Epithelial cell of prostate (primary cell): ENCODE results near the gene C10orf143.
"Not testable (repeated sequence)": the region's sequence is repeated elsewhere in the genome, so short reads cannot be mapped to it uniquely, and the experiment has no call there.

Experiments
- DNase-seq: peaks from one replicate; pipeline ENCODE4 v3.0.0-alpha.2; 2011; ENCODE audit warnings: low read depth, low spot score
- H3K27ac ChIP-seq: fragments of 450-650 bp; 2 replicates; pipeline ENCODE4 v1.5.1; 2017; ENCODE audit warnings: mild to moderate bottlenecking

Gene C10orf143

DNA sequence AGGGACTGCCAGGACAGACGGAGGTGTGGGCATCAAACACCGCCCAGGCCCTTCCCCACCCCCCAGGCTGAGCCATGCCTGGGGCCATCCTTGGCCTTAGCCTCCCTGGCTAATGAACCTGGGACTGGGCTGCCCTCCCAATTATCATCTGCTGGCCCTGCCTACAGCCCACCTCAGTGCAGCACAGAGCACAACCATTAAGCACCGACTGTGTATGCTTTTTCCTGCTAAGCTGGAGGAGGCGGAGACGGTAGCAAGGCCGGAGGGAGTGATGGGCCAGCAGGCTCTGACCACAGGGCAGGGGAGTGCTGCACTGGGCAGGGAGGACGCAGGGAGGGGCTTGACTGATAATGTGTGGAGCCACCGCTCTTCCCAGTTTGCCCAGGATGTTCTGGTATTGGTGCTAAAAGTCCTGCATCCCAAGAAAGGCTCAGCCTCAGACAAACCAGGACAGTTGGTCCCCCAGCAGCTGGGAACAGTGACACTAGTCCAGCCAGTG is 72.0 kb downstream of the C10orf143 start:
- no peak for DNase-seq
- H3K27ac ChIP-seq: no peak overlapping the region

DNA sequence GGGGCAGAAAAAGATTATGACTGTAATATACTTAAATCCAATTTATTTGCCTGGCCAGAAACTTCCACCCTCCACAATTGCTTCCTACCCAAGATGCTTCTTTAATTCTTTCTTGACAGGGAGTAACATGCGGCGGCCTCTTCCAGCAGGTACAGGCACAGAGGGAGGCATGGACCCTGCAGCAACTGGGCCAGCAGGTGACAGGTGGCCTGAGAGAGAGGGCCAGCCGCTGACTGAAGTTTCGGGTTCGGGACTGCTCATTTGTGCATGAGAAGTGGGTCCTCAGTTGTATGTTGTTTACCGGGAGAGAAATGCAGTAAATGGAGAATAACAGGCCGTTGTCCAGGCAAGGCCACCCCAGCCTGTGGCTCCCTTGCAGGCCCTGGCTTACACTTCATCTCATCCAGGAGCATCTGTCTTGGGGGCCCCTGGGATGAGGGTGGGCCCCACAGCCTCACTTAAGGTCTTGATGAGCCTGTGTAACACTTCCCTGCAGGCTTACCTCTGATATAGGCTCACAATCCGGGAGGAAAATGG is 72.5 kb downstream of the C10orf143 start:
- H3K27ac ChIP-seq: no peak overlapping the region
- DNase-seq: no peak

DNA sequence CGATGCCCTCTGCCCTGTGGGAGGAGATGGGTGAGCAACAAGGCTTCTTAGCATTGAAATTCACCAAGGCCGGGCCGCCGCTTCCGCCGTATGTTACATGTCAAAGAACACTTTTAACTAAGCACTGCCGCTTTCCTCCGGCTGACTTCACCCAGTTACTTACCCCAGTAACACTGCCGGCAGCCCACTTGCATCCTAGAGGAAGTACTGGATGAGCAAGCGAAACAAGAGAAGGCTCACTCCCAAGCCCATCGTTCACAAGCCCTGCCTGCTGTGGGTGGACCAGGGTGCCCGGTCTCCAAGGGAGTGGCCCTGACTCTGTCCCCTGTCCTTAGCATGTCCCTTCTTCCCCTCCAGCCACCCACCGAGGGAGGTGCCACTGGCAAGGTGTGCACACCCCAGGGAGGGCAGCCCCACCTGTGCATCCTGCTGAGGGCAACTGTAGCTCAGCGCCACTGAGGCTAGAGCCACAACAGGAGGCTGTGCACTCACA is 73.4 kb downstream of the C10orf143 start:
- DNase-seq: no peak
- no peak overlapping the region for H3K27ac ChIP-seq

DNA sequence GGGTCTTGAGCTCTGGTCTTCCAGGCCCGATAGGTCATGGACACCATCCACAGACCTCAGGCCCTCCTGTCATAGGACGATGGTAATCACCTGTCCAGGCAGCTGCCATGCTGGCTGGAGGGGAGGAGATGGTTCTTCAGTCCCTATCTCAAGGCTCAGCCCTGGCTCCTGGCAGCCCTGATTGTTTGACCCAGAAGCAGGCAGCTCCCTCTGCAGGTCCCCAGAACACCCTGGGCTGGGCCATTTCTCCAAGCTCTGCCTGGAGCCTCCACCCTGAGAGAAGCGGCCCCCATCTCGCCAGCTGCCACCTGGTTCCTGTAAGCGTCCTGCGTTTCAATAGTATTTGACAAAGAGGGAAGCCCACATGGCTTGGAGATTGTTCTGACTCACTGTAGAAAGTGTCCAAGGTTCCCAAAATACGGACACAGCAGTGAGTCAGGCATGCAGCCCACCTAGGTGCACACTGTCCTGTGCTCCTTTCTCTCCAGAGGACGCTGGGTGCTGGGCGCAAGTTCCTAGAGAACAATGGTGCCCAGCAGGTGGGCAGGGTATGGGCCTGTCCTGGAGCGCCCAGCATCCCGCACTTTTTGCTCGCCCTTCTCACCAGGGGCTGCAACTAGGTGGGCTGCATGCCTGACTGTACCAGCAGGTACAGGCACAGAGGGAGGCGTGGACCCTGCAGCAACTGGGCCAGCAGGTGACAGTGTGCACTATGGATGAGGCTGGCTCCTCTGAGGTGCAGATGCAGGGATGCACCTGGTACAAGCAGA is 74.1 kb downstream of the C10orf143 start:
- no peak overlapping the region for H3K27ac ChIP-seq
- DNase-seq: no peak

DNA sequence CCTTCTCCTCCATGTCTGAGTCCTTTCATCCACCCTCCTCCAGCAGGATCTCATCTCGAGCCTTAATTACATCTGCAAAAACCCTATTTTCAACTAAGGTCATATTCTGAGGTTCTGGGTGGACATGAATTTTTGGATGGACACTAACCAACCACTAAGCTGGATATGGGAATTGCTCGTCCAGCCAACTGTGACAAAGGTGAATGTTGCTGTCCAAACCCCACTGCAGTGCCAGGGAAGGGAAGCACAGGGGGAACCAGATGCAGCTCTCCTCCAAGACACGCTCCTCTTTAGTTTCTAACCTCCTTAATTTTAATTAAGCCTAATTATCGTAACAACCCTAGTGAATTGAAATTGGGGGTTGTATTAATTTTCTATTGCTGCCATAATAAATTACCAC is 81.4 kb downstream of the C10orf143 start:
- no peak overlapping the region for H3K27ac ChIP-seq
- no peak for DNase-seq

DNA sequence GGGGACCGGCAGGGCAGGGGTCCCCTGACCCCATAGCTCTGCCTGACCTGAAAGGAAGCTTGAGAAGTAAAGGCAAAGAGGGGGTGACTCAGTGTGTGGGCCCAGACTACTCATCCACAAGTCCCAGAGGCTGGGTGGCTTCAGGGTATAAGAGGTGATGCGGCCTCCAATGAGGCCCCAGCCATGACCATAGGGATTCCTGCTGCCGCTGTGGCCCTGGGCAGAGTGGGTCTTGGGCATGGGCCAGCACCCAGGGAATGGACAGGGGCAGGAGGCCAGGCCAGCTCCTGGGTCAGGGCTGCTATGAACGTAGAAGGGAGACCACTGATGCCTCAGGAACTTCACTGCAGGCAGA is 82.2 kb downstream of the C10orf143 start:
- no peak for DNase-seq

DNA sequence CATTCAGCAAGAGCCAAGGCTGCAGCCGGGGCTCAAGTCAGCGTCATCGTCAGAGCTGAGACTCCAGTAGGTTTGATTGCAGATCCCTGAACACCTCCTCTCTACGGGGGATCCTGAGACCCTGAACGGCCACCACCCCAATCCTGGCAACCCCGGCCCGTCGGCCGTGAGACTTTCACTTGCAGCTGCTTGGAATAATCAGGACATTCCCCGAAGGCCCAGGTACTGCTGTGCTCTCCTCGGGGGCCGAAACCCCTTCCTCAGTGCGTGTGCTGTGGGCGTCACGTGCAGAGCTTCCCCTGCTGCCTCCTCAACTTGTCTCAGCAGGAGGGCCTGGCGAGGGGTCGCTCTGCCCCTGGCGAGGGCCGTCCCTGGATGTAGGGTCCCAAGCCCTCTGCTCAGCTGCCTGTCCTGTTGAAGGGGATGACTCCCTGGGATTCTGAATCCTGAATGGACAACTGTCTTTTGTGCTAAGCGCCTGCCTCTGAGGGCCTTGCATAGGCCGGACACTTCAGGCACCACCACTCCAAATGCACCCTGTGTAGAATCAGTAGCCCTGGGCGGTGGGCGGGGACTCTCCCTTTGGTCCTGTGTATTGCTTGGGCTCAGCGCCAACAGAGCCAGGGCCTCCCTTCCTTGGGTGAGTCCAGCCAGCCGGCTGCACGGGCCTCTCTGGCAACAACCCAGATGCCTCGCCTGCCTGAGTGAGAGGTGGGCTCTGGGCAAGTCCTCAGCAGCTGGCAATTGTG is 82.7 kb downstream of the C10orf143 start:
- no peak overlapping the region for H3K27ac ChIP-seq
- no peak for DNase-seq

More for the DNA sequence above, 82.2 kb downstream of the C10orf143 start:
- no peak overlapping the region for H3K27ac ChIP-seq

DNA sequence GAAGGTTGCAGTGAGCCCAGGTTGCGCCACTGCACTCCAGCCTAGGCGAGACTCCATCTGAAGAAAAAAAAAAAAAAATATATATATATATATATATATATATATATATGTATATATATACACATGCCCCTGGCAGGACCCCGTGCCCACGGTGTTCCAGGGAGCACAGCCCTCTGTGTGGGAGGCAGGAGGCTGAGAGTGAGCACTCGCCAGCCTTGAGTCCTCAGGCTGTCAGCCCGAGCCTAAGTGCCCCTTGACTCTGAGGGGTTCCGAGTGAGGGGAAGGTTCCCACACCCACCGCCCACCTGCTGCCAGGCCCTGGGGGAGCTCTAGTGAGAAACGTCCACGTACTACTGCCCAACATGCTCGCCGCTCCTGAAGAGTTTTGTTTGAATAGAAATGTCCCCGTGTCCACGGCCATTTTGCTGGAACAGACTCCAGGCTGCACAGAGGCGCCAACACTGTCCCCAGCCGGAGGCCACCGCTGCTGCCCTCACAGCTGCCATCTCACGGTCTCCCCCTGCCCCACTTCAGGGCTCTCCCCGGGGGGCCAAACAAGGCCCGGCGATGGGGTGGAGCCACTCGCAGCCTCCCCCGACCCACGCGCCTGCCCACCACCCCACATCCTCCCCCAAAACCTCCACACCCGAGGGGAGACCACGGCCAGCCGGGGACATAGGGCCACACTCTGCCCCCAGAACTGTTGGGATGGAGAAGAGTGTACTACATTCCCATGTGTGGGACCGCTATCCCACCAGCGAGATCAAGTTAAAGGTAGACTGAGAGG is 83.8 kb downstream of the C10orf143 start:
- DNase-seq: no peak
- H3K27ac ChIP-seq: no peak overlapping the region

DNA sequence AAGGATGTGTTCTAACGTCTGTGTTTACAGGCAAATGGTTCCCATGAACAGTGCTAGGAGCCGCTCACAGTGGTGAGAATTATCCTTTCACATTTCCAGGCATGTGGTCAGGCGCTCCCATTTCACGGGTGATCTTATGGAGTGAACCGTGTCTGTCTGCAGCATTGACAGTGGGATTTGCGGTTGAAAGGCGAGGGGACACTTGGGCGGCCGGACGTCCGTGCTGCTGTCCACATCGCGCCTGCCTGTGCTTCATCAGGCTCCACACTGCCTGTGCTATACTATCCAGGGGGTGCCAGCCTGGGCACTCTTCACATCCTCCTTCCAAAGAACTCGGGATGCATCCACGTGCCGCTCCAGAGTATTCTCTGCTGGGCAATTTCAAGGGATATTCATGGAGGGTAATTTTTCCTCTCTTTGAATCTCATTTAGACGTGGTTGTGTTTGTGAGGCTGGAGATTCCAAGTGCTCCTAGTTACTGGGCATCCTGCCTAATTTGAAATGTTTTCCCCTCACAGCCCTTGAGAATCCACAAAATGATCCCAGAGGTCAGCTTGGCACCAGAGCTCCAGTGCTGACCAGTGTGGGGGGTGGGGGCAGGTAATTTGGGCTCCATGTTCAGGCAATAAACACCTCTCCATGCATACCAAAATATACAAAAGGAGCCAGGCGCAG is 84.7 kb downstream of the C10orf143 start:
- H3K27ac ChIP-seq: no peak overlapping the region
- no peak for DNase-seq

DNA sequence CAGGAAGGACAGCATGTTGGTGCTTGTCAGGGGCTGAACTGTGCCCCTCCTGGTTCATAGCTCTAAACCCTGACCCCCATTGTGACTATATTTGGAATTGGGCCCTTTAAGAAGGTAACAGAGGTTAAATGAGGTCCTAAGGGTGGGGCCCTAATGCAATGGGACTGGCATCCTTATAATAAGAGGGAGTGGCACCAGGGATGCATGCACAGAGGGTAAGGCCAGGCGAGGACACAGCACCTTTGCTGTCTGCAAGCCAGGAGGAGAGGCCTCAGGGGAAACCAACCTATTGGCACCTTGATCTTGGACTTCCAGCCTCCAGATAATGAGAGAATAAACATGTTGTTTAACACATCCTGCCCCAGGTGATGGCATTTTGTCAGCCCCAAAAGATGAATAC is 85.3 kb downstream of the C10orf143 start:
- DNase-seq: no peak
- H3K27ac ChIP-seq: no peak overlapping the region

DNA sequence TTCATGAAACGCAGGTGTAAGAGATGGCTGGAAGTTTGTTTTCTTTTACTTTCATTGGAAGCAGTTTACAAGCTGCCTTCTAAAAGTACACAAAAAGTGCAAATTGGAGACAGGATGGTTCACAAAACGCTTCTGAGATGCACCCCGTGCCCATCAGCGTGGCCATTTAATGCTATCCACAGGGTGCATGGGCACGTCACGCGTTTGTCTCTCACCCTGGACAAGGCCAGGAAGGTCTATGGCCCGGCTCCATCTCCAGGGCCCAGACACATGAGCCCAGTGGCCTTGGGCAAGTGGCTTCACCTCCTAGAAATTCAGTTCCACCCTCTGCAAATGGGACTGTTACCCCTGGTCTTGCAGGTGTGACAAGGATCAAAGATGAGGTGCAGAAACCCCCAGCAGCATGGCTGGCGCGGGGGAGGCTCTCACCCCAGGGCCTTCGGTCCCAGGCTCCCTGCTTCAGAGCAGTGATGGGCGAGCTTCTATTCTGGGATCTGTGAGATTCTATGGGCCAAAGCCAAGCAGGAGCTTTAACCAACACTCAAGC is 85.8 kb downstream of the C10orf143 start:
- no peak overlapping the region for H3K27ac ChIP-seq

DNA sequence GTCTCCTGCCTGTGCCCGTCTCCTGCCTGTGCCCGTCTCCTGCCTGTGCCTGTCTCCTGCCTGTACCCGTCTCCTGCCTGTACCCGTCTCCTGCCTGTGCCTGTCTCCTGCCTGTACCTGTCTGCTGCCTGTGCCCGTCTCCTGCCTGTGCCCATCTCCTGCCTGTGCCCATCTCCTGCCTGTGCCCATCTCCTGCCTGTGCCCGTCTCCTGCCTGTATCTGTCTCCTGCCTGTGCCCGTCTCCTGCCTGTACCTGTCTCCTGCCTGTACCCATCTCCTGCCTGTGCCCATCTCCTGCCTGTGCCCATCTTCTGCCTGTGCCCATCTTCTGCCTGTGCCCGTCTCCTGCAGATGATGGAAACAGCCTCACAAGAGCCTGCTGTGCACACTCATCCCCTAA is 86.3 kb downstream of the C10orf143 start:
- DNase-seq, H3K27ac ChIP-seq: not testable (repeated sequence)

More for the DNA sequence above, 85.8 kb downstream of the C10orf143 start:
- DNase-seq: no peak

DNA sequence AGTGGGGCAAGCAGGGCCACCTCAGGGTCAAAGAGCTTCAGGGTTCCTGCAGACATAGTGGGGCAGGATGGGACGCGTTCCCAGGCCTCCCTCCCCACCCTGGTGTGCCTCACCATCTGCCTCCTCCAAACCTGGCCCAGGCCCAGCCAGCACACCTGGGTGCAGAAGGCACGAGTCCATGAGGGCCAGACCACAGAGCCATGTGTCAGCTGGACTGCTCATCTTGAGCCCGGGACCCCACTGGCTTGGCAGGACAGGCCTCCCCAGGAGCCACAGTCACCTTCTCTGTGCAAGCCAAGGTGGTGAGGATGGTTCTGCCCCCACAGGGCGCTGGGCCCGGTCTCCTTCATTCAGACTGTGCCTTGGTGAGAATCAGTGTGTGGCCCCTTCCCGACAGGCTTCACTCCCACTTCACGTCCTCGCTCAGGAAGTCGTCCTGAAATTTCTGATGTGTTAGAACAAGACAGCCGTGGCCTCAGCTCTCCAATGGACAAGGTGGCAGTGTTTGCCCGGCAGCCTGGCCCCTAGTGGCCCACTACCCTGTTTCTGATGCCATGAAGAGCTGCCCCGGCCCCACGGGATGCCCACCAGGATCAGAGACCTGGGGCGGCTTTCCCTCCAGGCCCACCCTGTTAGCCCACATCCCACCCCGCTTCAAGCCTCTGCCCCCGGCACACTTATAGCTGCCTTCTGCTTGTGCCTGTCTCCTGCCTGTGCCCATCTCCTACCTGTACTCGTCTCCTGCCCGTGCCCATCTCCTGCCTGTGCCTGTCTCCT is 87.0 kb downstream of the C10orf143 start:
- DNase-seq: no peak
- H3K27ac ChIP-seq: no peak overlapping the region

DNA sequence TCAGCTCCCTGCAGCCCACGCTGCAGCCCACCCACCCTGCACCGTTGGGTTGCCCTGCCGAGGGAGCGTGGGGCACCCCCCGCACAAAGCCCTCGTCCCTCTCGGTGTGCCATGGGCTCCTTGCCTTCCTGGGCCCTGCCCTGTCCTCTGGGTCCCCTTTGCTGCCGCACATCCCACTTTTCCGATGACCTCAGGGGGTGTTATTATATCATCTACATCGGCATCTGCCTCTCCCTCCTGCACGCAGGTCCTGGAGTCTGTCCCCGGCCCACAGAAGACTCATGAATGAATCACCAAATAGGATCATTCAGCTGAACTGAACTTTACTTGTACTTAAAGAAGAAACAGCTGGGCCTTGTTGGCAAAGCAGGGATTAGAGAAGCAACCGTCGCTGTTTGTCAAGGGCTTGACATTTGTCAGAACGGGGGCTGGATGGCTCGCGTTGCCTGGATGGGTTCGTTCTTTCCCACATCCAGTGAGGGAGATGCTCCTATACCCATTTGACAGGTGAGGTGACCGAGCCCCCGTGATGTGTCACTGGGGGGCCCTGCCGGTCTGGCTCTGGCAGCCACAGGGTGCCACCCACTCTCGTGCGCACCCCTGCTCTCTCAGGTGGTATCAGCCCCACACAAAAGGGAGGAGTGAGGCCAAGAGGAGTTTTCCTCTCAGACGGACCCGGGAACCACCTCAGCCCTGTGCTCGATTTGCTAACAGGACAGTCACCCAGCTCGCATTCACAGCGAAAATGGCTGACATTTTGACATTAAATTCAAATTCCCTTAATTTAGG is 87.9 kb downstream of the C10orf143 start:
- no peak overlapping the region for H3K27ac ChIP-seq
- DNase-seq: no peak

DNA sequence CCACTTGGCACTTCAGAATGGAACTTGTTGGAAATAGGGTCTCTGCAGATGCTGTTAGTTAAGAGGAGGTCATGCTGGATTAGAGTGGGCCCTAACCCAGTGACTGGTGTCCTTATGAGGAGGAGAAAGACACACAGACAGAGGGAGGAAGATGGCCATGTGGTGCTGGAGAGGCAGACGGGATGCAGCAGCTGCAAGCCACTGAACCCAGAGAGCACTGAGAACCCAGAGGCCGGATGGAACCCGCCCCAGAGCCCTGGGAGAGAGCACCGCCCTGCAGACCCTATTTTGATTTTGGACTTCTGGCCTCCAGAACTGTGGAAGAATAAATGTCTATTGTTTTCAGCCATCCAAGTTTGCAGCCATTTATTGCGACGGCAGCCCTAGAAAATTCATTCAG is 88.5 kb downstream of the C10orf143 start:
- H3K27ac ChIP-seq: no peak overlapping the region
- no peak for DNase-seq

DNA sequence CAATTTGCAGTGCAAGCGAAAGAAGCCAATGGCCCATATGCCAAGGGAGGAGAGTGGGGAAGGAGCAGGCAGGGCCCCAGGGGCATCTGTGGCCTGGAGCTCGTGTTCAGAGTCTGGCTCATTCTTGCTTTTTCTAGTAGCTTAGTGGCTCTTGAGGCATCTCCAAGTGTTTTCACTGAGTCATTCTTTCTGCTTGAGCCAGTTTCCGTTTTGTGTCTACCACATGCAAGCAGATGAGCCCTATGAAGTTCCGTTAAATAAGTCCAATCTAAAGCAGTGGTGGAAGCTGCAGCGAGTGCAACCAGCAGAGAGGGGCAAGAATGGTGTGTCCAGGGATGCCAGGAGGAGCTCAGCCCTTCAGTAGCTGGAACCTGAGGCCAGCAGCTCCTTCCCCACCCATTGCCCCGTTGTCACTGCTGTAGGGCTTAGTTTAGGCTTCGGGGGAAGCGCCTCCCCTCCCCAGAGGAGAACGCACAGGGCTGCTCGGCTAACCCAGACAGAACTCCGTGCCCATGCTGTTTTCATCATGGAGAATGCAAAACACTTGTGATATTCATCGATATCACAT is 89.2 kb downstream of the C10orf143 start:
- H3K27ac ChIP-seq: no peak overlapping the region
- DNase-seq: no peak

DNA sequence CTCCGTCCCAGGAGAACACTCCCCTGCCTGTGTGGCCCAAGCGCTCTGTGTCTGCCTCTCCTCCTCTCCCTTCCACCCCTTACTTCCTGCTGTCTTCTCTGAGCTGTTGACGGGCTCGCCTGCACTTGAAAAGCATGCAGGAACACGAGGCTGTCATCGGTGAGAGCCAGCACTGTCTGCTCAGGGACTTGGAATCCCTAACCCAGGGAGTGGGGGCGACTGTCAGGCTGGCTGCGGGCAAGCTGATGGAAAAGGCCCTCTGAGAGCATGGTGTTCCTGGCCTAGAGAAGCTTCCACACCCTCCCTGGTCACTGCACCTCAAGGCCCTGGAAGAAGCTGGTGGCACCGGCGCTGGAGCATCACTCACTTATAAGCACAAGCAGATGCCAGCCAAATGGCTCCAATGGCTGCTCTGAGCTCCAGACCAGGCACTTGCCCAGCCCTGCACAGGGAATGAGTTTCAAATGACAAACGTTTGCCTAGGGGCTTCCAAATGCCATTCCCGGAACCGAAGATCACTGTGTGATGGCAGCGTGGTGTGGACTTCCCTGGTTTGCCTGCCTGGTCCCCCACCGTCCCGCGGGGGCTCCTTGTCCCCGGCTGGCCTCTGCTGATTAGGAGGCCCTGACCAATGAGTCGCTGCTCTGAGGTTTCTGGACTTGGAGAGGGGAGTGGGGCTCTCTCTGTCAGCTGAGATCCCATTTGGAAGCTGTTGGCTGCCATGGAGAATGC is 89.8 kb downstream of the C10orf143 start:
- no peak for DNase-seq
- H3K27ac ChIP-seq: no peak overlapping the region
